Vagina (tissue), 2 donors: ENCODE data around the gene ZEB2.

Experiments used
- CTCF ChIP-seq, 3 experiments: fragments of 450-650 bp in 2 of 3; fragments of 200-600 bp in 1 of 3; sonication (generic) in 1 of 3; IDR thresholded peaks; one replicate each; pipeline ENCODE4 v1.5.1; 2017 to 2019; ENCODE audit warnings: antibody characterized with exemption in 3 of 3, mild to moderate bottlenecking in 2 of 3, moderate library complexity in 2 of 3
- POLR2A ChIP-seq, 2 donors: fragments of 450-650 bp; IDR thresholded peaks; one replicate each; pipeline ENCODE4 v1.6.1; 2017; ENCODE audit warnings: antibody characterized with exemption in 2 of 2, mild to moderate bottlenecking in 2 of 2, moderate library complexity in 2 of 2

GRCh38 chr2:144449028-144449406 lies 70.9 kb downstream of the ZEB2 start:
- TF ChIP-seq POLR2A (IDR thresholded peaks at IDR 0.05) (no peak), CTCF (IDR thresholded peaks at IDR 0.05) (no peak)
